Sigmoid colon (tissue), 3 donors: ENCODE measurements around the gene CYP4F2.

Experiments
- POLR2A ChIP-seq, 2 donors: fragments of 450-650 bp; IDR thresholded peaks; one replicate each; pipeline ENCODE4 v1.6.1; 2016; ENCODE audit warnings: antibody characterized with exemption in 2 of 2, mild to moderate bottlenecking in 2 of 2, moderate library complexity in 2 of 2
- TF ChIP-seq, protein P1 (sequence below), 4 experiments: fragments of 450-650 bp in 3 of 4; fragments of 200-600 bp in 1 of 4; IDR thresholded peaks; one replicate each; pipeline ENCODE4 v1.5.1; 2016 to 2019; ENCODE audit warnings: antibody characterized with exemption in 4 of 4, mild to moderate bottlenecking in 3 of 4, moderate library complexity in 2 of 4

DNA sequence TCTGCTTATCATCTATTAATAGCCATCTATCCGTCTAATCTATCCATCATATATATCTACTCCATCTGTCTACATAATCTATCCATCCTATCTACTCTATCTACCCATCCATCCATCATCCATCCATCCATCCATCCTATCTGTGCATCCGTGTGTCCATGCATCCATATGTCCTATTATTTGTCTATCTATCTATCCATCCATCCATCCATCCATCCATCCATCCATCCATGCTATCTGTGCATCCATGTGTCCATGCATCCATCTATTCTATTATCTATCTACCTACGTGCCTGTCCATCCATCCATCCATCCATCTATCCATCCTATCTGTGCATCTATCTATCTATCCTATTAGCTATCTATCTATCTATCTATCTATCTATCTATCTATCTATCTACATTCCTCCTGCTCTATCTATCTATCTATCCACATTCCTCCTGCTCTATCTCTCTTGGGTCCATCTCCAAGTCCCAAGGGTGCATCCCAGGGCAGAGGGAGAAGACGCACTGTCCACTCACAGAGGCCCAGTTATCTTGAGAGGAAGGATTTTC lies 1.9 kb downstream of the CYP4F2 start:
- TF ChIP-seq, protein P1, sequence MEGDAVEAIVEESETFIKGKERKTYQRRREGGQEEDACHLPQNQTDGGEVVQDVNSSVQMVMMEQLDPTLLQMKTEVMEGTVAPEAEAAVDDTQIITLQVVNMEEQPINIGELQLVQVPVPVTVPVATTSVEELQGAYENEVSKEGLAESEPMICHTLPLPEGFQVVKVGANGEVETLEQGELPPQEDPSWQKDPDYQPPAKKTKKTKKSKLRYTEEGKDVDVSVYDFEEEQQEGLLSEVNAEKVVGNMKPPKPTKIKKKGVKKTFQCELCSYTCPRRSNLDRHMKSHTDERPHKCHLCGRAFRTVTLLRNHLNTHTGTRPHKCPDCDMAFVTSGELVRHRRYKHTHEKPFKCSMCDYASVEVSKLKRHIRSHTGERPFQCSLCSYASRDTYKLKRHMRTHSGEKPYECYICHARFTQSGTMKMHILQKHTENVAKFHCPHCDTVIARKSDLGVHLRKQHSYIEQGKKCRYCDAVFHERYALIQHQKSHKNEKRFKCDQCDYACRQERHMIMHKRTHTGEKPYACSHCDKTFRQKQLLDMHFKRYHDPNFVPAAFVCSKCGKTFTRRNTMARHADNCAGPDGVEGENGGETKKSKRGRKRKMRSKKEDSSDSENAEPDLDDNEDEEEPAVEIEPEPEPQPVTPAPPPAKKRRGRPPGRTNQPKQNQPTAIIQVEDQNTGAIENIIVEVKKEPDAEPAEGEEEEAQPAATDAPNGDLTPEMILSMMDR (IDR thresholded peaks at IDR 0.05): no peak
- TF ChIP-seq POLR2A (IDR thresholded peaks at IDR 0.05): no peak
